ENCODE data around the gene ZBTB25. TPM values are rescaled to one million over a fixed set of nuclear protein-coding genes. Genes with fewer than 3 reads are reported as not detected.

The ZBTB25 gene, protein sequence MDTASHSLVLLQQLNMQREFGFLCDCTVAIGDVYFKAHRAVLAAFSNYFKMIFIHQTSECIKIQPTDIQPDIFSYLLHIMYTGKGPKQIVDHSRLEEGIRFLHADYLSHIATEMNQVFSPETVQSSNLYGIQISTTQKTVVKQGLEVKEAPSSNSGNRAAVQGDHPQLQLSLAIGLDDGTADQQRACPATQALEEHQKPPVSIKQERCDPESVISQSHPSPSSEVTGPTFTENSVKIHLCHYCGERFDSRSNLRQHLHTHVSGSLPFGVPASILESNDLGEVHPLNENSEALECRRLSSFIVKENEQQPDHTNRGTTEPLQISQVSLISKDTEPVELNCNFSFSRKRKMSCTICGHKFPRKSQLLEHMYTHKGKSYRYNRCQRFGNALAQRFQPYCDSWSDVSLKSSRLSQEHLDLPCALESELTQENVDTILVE
- 2.9 TPM for total RNA-seq

DNA sequence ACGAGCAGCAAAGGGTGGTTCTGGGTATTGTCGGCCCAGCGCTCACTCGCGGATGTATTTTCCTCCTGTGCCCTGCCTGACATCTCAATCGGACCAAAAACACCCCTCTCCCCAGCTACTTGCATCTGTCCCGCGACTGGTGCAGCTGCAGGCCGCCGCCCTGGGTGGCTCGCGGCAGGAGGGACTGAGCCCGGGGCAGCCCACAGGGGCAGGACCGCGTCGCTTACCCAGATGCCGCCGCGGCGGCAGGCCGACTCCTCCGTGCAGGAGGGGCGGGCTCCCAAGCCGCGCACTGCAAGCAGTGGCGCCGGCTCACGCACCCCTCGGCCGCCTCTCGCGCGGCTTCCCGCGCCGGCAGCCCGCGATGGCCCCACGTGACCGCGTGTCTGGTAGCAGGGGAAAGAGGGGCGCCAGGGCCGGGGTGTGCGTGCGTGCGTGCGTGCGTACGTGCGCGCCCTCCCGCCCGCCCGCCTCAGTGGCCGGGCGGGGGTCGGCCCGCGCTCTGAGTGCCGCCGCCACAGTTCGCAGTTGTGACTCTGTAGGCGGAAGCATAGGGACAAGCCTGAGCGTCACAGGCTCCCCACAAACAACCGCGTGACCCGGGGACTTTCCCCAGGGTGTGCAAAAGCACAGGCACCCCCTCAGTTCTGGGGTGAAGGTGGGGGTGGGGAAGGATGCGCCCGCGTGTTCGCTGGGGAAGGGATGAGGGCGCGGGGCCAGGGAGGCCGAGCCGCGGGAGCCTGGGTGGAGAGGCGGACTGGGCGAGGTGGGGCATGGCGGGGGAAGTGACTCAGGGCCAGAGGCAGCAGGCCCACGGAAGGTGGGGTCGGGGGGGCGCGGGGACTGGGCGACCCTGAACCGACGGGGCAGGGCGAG, at the start of gene ZBTB25:
TSS of gene ZBTB25 (minus strand) at position 405 of the 876 bp plus-strand sequence. CDS start 13,305 bp downstream, outside the sequence.
- H3K4me3 ChIP-seq = peak within 1 kb of the TSS; percentile 91 to 94
- peak; percentile 86 to 96 for DNase-seq (ENCODE audit: low spot score in 2 of 2)
- TF ChIP-seq, protein P1, sequence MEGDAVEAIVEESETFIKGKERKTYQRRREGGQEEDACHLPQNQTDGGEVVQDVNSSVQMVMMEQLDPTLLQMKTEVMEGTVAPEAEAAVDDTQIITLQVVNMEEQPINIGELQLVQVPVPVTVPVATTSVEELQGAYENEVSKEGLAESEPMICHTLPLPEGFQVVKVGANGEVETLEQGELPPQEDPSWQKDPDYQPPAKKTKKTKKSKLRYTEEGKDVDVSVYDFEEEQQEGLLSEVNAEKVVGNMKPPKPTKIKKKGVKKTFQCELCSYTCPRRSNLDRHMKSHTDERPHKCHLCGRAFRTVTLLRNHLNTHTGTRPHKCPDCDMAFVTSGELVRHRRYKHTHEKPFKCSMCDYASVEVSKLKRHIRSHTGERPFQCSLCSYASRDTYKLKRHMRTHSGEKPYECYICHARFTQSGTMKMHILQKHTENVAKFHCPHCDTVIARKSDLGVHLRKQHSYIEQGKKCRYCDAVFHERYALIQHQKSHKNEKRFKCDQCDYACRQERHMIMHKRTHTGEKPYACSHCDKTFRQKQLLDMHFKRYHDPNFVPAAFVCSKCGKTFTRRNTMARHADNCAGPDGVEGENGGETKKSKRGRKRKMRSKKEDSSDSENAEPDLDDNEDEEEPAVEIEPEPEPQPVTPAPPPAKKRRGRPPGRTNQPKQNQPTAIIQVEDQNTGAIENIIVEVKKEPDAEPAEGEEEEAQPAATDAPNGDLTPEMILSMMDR (IDR thresholded peaks at IDR 0.05) = no peak
- intact Hi-C loops (cut with DNase I) = loop anchor here (1.0 to 10.0 kb wide), 3 partner anchors 37 to 859 kb away; partner anchors contain the start of genes HSPA2, MTHFD1 and WDR89
- H3K27ac ChIP-seq = peak within 1 kb of the TSS; percentile 99
- peaks cover 13 to 44% of the 10 kb centered on the region in 2 donors for H3K4me1 ChIP-seq
- H3K36me3 ChIP-seq = no peaks in the 10 kb centered on the region
- no peaks in the 10 kb centered on the region for H3K27me3 ChIP-seq
- no peaks in the 10 kb centered on the region for H3K9me3 ChIP-seq

DNA sequence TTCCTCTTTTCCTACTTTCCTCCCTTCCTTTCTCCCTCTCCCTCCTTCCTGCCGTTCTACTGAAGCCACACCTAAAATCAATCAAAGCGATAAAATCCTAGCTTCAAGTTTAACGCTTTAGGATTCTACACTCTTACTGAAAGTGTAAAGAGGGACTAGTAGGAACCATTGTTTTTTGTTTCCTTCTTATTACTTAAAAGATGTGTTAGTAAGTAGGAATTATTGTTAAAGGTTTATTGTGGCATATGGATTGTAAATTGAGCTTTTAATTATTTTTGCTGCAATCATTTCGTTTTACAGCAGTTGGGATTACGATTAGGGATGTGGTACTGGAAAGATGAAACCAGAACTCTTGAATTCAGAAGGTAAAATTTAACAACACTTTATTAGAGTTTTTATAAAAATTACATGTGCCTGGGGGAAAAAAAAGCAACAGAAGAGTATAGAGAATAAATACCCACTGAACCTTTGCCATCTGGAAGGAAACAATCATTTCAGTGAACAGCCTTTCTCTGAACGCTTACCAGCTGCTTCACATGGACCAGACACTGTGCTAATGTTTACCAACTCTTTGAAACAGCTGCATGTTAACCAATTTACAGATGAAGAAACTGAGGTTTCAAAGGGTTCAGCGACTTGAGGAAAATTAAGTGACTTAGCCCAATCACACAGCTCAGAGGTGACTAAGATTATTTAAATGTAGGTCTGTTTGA, 47.1 kb upstream of the ZBTB25 start:
- Histone ChIP-seq H3K27ac (no peak overlapping the region), H3K4me1 (peaks cover 0 to 9% of the 10 kb centered on the region in 2 donors), H3K36me3 (peaks cover 0 to 2% of the 10 kb centered on the region in 2 donors), H3K4me3 (no peak overlapping the region), H3K9me3 (no peaks in the 10 kb centered on the region), H3K27me3 (no peaks in the 10 kb centered on the region)
- intact Hi-C loops (cut with DNase I) = no loop called here
- no peak for DNase-seq (ENCODE audit: low spot score in 2 of 2)
- TF ChIP-seq, protein P1 (IDR thresholded peaks at IDR 0.05) = no peak

DNA sequence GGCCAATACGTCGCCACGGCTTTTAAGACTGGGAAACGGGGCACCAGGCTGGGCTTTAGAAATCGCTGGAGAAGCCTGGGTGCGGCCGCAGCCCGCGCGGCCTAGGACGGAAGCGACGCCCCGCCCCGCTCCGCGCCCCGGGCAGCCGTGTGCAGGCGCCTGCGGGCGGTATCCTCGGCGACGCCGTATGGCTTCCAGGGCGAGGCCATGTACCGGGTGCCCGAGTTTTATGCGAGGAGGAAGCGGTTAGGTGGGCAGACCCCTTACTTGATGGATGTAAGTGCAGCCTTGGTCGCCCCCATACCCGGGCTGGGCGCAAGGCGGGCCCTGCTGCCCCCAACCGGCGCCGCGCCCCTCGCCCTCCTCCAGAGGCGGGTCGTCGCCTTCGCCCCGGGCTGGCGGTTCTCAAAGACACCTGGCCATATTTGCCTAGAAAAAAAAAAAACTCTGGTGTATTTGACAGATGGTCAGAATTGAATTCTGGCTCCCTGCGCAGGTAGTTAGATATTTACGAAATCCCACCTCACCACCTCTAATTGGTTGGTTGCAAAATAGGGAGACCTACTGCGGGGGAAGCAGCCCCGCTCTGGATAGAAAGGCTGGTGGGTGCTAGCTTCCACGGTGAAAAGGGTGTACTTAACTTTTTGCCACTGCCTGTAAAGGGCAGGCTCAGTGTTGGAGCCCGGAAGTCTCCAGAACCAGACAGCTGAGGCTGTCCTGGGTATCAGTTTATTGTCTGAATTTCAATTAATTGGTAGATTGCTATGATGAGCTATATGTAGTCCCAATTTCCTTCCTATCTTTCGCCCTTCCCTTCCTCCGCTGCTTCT, 46.4 kb upstream of the ZBTB25 start, which contains the start of gene PPP1R36:
TSS of gene PPP1R36 (plus strand) at position 171 of the 830 bp plus-strand sequence. CDS start at position 208, 37 bp downstream.
- no peaks in the 10 kb centered on the region for H3K27me3 ChIP-seq
- H3K36me3 ChIP-seq = peaks cover 0 to 2% of the 10 kb centered on the region in 2 donors
- intact Hi-C loops (cut with DNase I) = loop anchor here (10.0 kb wide), 1 partner anchor 365 kb away; the partner anchor contains the start of gene CHURC1
- H3K4me3 ChIP-seq = peak within 1 kb of the TSS; percentile 9 to 56
- H3K9me3 ChIP-seq = no peaks in the 10 kb centered on the region
- DNase-seq (ENCODE audit: low spot score in 2 of 2) = no peak
- H3K4me1 ChIP-seq = peaks cover 0 to 9% of the 10 kb centered on the region in 2 donors
- H3K27ac ChIP-seq = no peak within 1 kb of the TSS
- TF ChIP-seq, protein P1 (IDR thresholded peaks at IDR 0.05) = no peak

DNA sequence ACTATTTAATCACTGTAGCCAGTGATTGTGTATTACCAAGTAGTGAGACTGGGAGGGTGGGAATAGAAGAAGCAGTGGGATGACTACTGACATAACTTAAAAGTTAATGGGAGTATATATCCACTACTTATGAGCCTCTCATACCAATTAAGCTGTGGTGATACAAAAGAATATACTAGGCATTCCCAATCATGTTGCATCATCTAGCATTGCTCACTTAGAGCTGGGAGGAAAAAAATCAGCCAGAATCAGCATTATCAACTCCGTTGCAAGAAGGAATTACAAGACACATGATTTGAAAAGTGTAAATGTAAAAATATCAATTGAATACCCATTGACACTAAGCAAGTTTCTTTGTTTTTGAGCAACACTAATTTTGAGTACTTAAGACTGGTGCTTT, 45.4 kb upstream of the ZBTB25 start:
- intact Hi-C loops (cut with DNase I) = loop anchor here (10.0 kb wide), 1 partner anchor 366 kb away; the partner anchor contains the start of gene CHURC1
- H3K27me3 ChIP-seq = no peaks in the 10 kb centered on the region
- H3K4me3 ChIP-seq = no peak overlapping the region
- TF ChIP-seq, protein P1 (IDR thresholded peaks at IDR 0.05) = no peak
- peaks cover 0 to 9% of the 10 kb centered on the region in 2 donors for H3K4me1 ChIP-seq
- DNase-seq (ENCODE audit: low spot score in 2 of 2) = no peak
- H3K36me3 ChIP-seq = peaks cover 0 to 2% of the 10 kb centered on the region in 2 donors
- no peaks in the 10 kb centered on the region for H3K9me3 ChIP-seq
- H3K27ac ChIP-seq = no peak overlapping the region

Data from ascending aorta (tissue), 2 donors.